ENCODE results near the gene ARHGEF2. TPM values are rescaled to one million over a fixed set of nuclear protein-coding genes. Genes with fewer than 3 reads are reported as not detected.
"Not testable (repeated sequence)": the region's sequence is repeated elsewhere in the genome, so short reads cannot be mapped to it uniquely, and the experiment has no call there.

Gene ARHGEF2
- total RNA-seq, 1 donor from 2014 or later, result 198 TPM

GRCh38 chr1:156004843-156005584 is 26.7 kb upstream of the ARHGEF2 start:
- intact Hi-C loops (cut with micrococcal nuclease), result loop anchor here (2.0 to 10.0 kb wide), 2 partner anchors 16 to 50 kb away; partner anchors contain the start of genes LAMTOR2, SSR2 and UBQLN4
- Mint-ChIP-seq H3K4me1 (peaks cover 29% of the 10 kb centered on the region), H3K36me3 (ENCODE audit: low read depth) (peaks cover 19% of the 10 kb centered on the region), H3K27me3 (no peaks in the 10 kb centered on the region), H3K27ac (peak overlapping the region; percentile 73), H3K4me3 (peak overlapping the region; percentile 55), H3K9me3 (no peaks in the 10 kb centered on the region)
- peak; percentile 81 for DNase-seq

GRCh38 chr1:156003923-156004188 is 25.5 kb upstream of the ARHGEF2 start:
- Mint-ChIP-seq H3K9me3 (no peaks in the 10 kb centered on the region), H3K4me1 (peaks cover 26% of the 10 kb centered on the region), H3K27ac (no peak overlapping the region), H3K4me3 (no peak overlapping the region), H3K27me3 (no peaks in the 10 kb centered on the region), H3K36me3 (ENCODE audit: low read depth) (peaks cover 10% of the 10 kb centered on the region)
- intact Hi-C loops (cut with micrococcal nuclease), result loop anchor here (2.0 to 10.0 kb wide), 2 partner anchors 17 to 51 kb away; partner anchors contain the start of genes LAMTOR2, SSR2 and UBQLN4
- no peak for DNase-seq

GRCh38 chr1:156002188-156002911 is 24.0 kb upstream of the ARHGEF2 start:
- no peak for DNase-seq
- intact Hi-C loops (cut with micrococcal nuclease), result loop anchor here (10.0 kb wide), 1 partner anchor 52 kb away; the partner anchor contains the start of genes LAMTOR2 and UBQLN4
- H3K4me1 Mint-ChIP-seq, result peaks cover 21% of the 10 kb centered on the region
- H3K27ac Mint-ChIP-seq, result no peak overlapping the region
- no peaks in the 10 kb centered on the region for H3K9me3 Mint-ChIP-seq
- H3K27me3 Mint-ChIP-seq, result no peaks in the 10 kb centered on the region
- H3K4me3 Mint-ChIP-seq, result no peak overlapping the region
- peaks cover 4% of the 10 kb centered on the region for H3K36me3 Mint-ChIP-seq (ENCODE audit: low read depth)

GRCh38 chr1:156001662-156002171 is 23.4 kb upstream of the ARHGEF2 start:
- intact Hi-C loops (cut with micrococcal nuclease), result loop anchor here (10.0 kb wide), 1 partner anchor 53 kb away; the partner anchor contains the start of genes LAMTOR2 and UBQLN4
- Mint-ChIP-seq H3K27ac (no peak overlapping the region), H3K36me3 (ENCODE audit: low read depth) (peaks cover 2% of the 10 kb centered on the region), H3K27me3 (no peaks in the 10 kb centered on the region), H3K4me1 (peaks cover 21% of the 10 kb centered on the region), H3K9me3 (no peaks in the 10 kb centered on the region), H3K4me3 (no peak overlapping the region)
- DNase-seq, result no peak

GRCh38 chr1:156001021-156001661 is 22.8 kb upstream of the ARHGEF2 start:
- Mint-ChIP-seq H3K36me3 (ENCODE audit: low read depth) (no peaks in the 10 kb centered on the region), H3K27me3 (no peaks in the 10 kb centered on the region), H3K27ac (no peak overlapping the region), H3K4me3 (no peak overlapping the region), H3K9me3 (no peaks in the 10 kb centered on the region), H3K4me1 (peaks cover 21% of the 10 kb centered on the region)
- intact Hi-C loops (cut with micrococcal nuclease), result loop anchor here (10.0 kb wide), 1 partner anchor 54 kb away; the partner anchor contains the start of genes LAMTOR2 and UBQLN4
- DNase-seq, result no peak

GRCh38 chr1:155999964-156000363 is 21.6 kb upstream of the ARHGEF2 start:
- Mint-ChIP-seq H3K36me3 (ENCODE audit: low read depth) (no peaks in the 10 kb centered on the region), H3K27ac (no peak overlapping the region), H3K27me3 (no peaks in the 10 kb centered on the region), H3K4me3 (no peak overlapping the region), H3K9me3 (no peaks in the 10 kb centered on the region), H3K4me1 (peaks cover 15% of the 10 kb centered on the region)
- no peak for DNase-seq
- intact Hi-C loops (cut with micrococcal nuclease), result loop anchor here (10.0 kb wide), 1 partner anchor 55 kb away; the partner anchor contains the start of genes LAMTOR2 and UBQLN4

- Mint-ChIP-seq H3K27ac (peak overlapping the region; percentile 54), H3K9me3 (no peaks in the 10 kb centered on the region), H3K36me3 (ENCODE audit: low read depth) (no peaks in the 10 kb centered on the region), H3K4me1 (peaks cover 4% of the 10 kb centered on the region), H3K4me3 (no peak overlapping the region), H3K27me3 (no peaks in the 10 kb centered on the region)
- no peak for DNase-seq
- intact Hi-C loops (cut with micrococcal nuclease), result no loop called here
Measured at GRCh38 chr1:155996166-155996565, 17.8 kb upstream of the ARHGEF2 start.

GRCh38 chr1:155993595-155993994 is 15.2 kb upstream of the ARHGEF2 start:
- Mint-ChIP-seq H3K27ac (no peak overlapping the region), H3K9me3 (no peaks in the 10 kb centered on the region), H3K36me3 (ENCODE audit: low read depth) (no peaks in the 10 kb centered on the region), H3K4me3 (no peak overlapping the region), H3K4me1 (peaks cover 18% of the 10 kb centered on the region), H3K27me3 (no peaks in the 10 kb centered on the region)
- intact Hi-C loops (cut with micrococcal nuclease), result no loop called here
- no peak for DNase-seq

- Mint-ChIP-seq H3K27ac (no peak overlapping the region), H3K4me3 (no peak overlapping the region), H3K4me1 (peaks cover 16% of the 10 kb centered on the region), H3K27me3 (no peaks in the 10 kb centered on the region), H3K9me3 (no peaks in the 10 kb centered on the region), H3K36me3 (ENCODE audit: low read depth) (no peaks in the 10 kb centered on the region)
- intact Hi-C loops (cut with micrococcal nuclease), result no loop called here
- no peak for DNase-seq
Measured at GRCh38 chr1:155990005-155990739, 11.8 kb upstream of the ARHGEF2 start.

GRCh38 chr1:155989242-155990004 is 11.1 kb upstream of the ARHGEF2 start:
- intact Hi-C loops (cut with micrococcal nuclease), result loop anchor here (1.0 kb wide), 1 partner anchor 51 kb away; no protein-coding TSS in a partner anchor
- Mint-ChIP-seq H3K27me3 (no peaks in the 10 kb centered on the region), H3K4me1 (peaks cover 16% of the 10 kb centered on the region), H3K36me3 (ENCODE audit: low read depth) (no peaks in the 10 kb centered on the region), H3K27ac (no peak overlapping the region), H3K4me3 (no peak overlapping the region), H3K9me3 (no peaks in the 10 kb centered on the region)
- peak; percentile 95 for DNase-seq

- peaks cover 41% of the 10 kb centered on the region for H3K4me1 Mint-ChIP-seq
- H3K36me3 Mint-ChIP-seq (ENCODE audit: low read depth), result peaks cover 14% of the 10 kb centered on the region
- H3K27me3 Mint-ChIP-seq; DNase-seq; H3K4me3 Mint-ChIP-seq; H3K9me3 Mint-ChIP-seq; intact Hi-C loops (cut with micrococcal nuclease); H3K27ac Mint-ChIP-seq: not testable (repeated sequence)
Measured at GRCh38 chr1:155984903-155985645, 6.7 kb upstream of the ARHGEF2 start.

GRCh38 chr1:155984341-155984740 is 6.0 kb upstream of the ARHGEF2 start:
- peaks cover 41% of the 10 kb centered on the region for H3K4me1 Mint-ChIP-seq

More at GRCh38 chr1:155984341-155984740, 6.0 kb upstream of the ARHGEF2 start:
- H3K4me3 Mint-ChIP-seq, result no peak overlapping the region
- no peak overlapping the region for H3K27ac Mint-ChIP-seq
- H3K36me3 Mint-ChIP-seq (ENCODE audit: low read depth), result peaks cover 14% of the 10 kb centered on the region
- H3K9me3 Mint-ChIP-seq, result no peaks in the 10 kb centered on the region
- intact Hi-C loops (cut with micrococcal nuclease), result no loop called here
- H3K27me3 Mint-ChIP-seq, result no peaks in the 10 kb centered on the region
- no peak for DNase-seq
